Left lung (tissue), 10 donors: ENCODE measurements around the gene KREMEN2. TPM values are rescaled to one million over a fixed set of nuclear protein-coding genes. Genes with fewer than 3 reads are reported as not detected.
A peak's percentile ranks its signal among the peaks of the same experiment; 100 is the strongest.

Experiments
- ATAC-seq: fragments of 200-7000 bp; cut with Tn5 transposase; one replicate; pipeline ENCODE4 v1.9.1; 2020; ENCODE audit warnings: moderate library complexity
- DNase-seq, 4 donors: peaks; one replicate each; pipeline ENCODE4 v3.0.0-alpha.2; 2013 to 2020
- H3K27ac ChIP-seq, 2 donors: fragments of 200-600 bp; sonication (generic) in 1 of 2; one replicate each; pipeline versions ENCODE4 v1.5.0 to v1.8.0; 2020 to 2021
- H3K27me3 ChIP-seq, 2 donors: fragments of 200-600 bp; sonication (generic) in 1 of 2; one replicate each; pipeline versions ENCODE4 v1.5.0 to v1.8.0; 2020 to 2021
- H3K36me3 ChIP-seq, 2 donors: fragments of 200-600 bp; sonication (generic) in 1 of 2; one replicate each; pipeline versions ENCODE4 v1.5.0 to v1.8.0; 2020 to 2021
- H3K4me1 ChIP-seq, 2 donors: fragments of 200-600 bp; one replicate each; pipeline ENCODE4 v1.8.0; 2021
- H3K4me3 ChIP-seq, 2 donors: fragments of 200-600 bp; sonication (generic) in 1 of 2; one replicate each; pipeline versions ENCODE4 v1.5.0 to v1.8.0; 2020 to 2021; ENCODE audit warnings: mild to moderate bottlenecking in 1 of 2
- H3K9me3 ChIP-seq, 2 donors: fragments of 200-600 bp; sonication (generic) in 1 of 2; one replicate each; pipeline versions ENCODE4 v1.5.0 to v1.8.0; 2020 to 2021
- CTCF ChIP-seq, 2 donors: fragments of 200-600 bp; sonication (generic) in 1 of 2; IDR thresholded peaks; one replicate each; pipeline versions ENCODE4 v1.5.0 to v1.8.0; 2021; ENCODE audit warnings: antibody characterized with exemption in 2 of 2
- intact Hi-C, 2 donors: fragments of 100-400 bp; cut with DNase I; formaldehyde crosslinking; loops; one replicate each; pipeline versions ENCODE4 v1.11.2 to v1.14.2; 2022
- polyA plus RNA-seq, 6 donors: library from polyadenylated mRNA; unstranded; fragments of 120-200 nt; gene quantifications; one replicate each; pipeline ENCODE4 v1.2.1, GENCODE V29; 2013; ENCODE audit not compliant: insufficient read length in 6 of 6
- total RNA-seq, 2 donors: library from RNA; stranded (reverse); fragmentation: NEBNext Ultra II Directional; extraction: Animal tissue kit (Norgen Biotek cat#: 25700); gene quantifications; one replicate each; pipeline ENCODE4 v1.2.1, GENCODE V29; 2021
- donor health status: DM: no; HTN: yes; CAD: no.
- donor health status: DM: no; HTN: no; CAD: no.

KREMEN2 gene
- total and polyA plus RNA-seq, 8 donors: 0.17 to 0.36 (median 0.20) TPM; not detected in 3

DNA sequence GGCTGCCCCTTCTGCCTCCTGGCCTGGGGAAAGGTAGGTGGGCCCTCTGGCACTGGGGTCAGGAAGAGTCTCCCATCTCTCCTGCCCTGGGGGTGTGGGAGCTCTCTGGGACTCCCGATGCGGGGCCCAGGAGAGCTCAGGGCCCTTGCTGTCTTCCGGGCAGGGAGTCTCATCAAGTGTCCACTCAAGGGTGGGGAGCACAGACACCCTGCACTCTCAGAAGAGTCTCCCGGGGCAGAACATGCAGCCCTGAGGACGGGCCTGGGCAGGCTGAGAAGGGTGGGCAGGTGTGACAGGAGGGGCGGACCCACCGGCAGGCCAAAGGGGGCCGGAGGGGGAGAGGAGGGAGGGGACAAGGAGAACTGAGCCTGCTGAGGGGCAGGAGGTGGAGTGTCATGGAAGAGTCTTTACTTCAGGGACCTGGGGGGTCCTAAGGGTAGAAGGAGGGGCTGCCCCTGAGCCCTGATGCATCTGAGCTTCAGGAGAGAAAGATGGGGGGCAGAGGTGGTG lies 24.6 kb downstream of the KREMEN2 start:
- no peaks in the 10 kb centered on the region for H3K36me3 ChIP-seq
- H3K4me1 ChIP-seq: peaks cover 0 to 6% of the 10 kb centered on the region in 2 donors
- peaks cover 0 to 49% of the 10 kb centered on the region in 2 donors for H3K27me3 ChIP-seq
- intact Hi-C loops: no loop called here
- H3K4me3 ChIP-seq: no peak overlapping the region
- H3K9me3 ChIP-seq: no peaks in the 10 kb centered on the region
- no peak overlapping the region for H3K27ac ChIP-seq
- no peak for DNase-seq
- TF ChIP-seq CTCF (IDR thresholded peaks at IDR 0.05): no peak
- no peak for ATAC-seq

GRCh38 chr16:2990891-2991290 lies 26.8 kb downstream of the KREMEN2 start:
- Histone ChIP-seq H3K27me3 (peaks cover 0 to 46% of the 10 kb centered on the region in 2 donors), H3K4me1 (no peaks in the 10 kb centered on the region), H3K4me3 (no peak overlapping the region), H3K36me3 (no peaks in the 10 kb centered on the region), H3K9me3 (no peaks in the 10 kb centered on the region), H3K27ac (no peak overlapping the region)
- DNase-seq: no peak
- ATAC-seq: peak; percentile 35
- no peak for TF ChIP-seq CTCF (IDR thresholded peaks at IDR 0.05)
- intact Hi-C loops: no loop called here

- no peak for DNase-seq
- Histone ChIP-seq H3K36me3 (no peaks in the 10 kb centered on the region), H3K27ac (no peak overlapping the region), H3K9me3 (no peaks in the 10 kb centered on the region), H3K4me3 (no peak overlapping the region), H3K27me3 (peaks cover 0 to 43% of the 10 kb centered on the region in 2 donors), H3K4me1 (no peaks in the 10 kb centered on the region)
- intact Hi-C loops: no loop called here
- TF ChIP-seq CTCF (IDR thresholded peaks at IDR 0.05): no peak
- ATAC-seq: no peak
Observed at GRCh38 chr16:2991566-2992261, 27.6 kb downstream of the KREMEN2 start.

DNA sequence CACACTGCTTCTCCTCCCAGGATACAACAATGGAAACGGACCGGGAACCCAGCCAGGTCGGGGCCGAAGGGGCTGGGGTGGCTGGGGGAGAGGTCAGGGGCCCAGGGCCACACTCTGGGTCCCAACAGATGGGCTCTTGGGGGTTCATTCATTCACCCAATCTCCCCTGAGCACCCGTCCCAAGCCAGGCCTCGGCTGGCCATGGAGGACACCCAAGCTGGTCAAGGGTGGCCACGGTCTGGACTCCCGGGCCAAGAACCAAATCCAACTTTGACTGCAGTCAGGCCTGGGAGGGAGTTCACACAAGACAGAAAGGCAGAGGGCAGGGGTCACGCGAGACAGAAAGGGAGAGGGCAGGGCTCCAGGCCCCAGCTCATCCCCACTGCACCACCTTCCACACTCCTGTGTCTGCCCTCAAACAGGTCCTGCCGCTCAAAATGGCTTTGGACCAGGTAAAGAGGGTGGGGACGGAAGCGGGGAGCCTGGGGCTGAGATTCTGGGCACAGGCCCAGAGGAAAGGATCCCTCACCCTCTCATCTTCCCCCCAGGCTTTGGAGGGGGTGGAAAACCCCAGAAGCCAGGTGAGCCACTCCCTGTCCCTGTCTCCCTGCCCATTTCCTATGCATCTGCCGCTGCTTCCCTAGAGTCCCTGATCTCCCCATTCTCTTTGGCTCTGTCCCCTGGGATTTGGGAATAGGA lies 28.5 kb downstream of the KREMEN2 start:
- Histone ChIP-seq H3K4me3 (no peak overlapping the region), H3K27me3 (peaks cover 0 to 37% of the 10 kb centered on the region in 2 donors), H3K9me3 (no peaks in the 10 kb centered on the region), H3K36me3 (no peaks in the 10 kb centered on the region), H3K4me1 (no peaks in the 10 kb centered on the region), H3K27ac (no peak overlapping the region)
- ATAC-seq (no peak), DNase-seq (no peak)
- intact Hi-C loops: no loop called here
- TF ChIP-seq CTCF (IDR thresholded peaks at IDR 0.05): no peak

DNA sequence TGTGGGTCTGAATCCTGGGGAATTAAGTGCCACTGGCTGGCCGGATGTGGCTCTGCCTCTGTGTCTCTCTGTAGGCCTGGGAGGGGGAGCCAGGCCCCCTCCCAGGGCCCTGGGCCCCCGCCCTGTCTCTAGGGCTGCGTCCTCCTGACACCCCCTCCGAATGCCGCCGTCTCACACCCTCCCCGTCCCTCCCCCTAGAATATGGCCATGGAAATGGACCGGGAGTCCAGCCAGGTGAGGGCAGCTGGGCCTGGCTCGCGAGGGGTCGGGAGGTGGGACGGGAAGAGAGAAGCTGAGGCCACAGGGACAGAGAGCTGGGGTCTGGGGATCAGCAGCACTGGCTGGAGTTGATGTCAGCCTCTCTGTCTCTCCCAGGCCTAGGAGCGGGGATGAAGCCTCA lies 32.2 kb downstream of the KREMEN2 start:
- H3K4me3 ChIP-seq: no peak overlapping the region
- TF ChIP-seq CTCF (IDR thresholded peaks at IDR 0.05): no peak
- H3K36me3 ChIP-seq: no peaks in the 10 kb centered on the region
- no peaks in the 10 kb centered on the region for H3K4me1 ChIP-seq
- H3K27ac ChIP-seq: no peak overlapping the region
- no peak for DNase-seq
- H3K27me3 ChIP-seq: peaks cover 0 to 8% of the 10 kb centered on the region in 2 donors
- H3K9me3 ChIP-seq: no peaks in the 10 kb centered on the region
- intact Hi-C loops: no loop called here
- ATAC-seq: no peak
